Measurements from ENCODE around the gene PRKCE.

PRKCE gene

DNA sequence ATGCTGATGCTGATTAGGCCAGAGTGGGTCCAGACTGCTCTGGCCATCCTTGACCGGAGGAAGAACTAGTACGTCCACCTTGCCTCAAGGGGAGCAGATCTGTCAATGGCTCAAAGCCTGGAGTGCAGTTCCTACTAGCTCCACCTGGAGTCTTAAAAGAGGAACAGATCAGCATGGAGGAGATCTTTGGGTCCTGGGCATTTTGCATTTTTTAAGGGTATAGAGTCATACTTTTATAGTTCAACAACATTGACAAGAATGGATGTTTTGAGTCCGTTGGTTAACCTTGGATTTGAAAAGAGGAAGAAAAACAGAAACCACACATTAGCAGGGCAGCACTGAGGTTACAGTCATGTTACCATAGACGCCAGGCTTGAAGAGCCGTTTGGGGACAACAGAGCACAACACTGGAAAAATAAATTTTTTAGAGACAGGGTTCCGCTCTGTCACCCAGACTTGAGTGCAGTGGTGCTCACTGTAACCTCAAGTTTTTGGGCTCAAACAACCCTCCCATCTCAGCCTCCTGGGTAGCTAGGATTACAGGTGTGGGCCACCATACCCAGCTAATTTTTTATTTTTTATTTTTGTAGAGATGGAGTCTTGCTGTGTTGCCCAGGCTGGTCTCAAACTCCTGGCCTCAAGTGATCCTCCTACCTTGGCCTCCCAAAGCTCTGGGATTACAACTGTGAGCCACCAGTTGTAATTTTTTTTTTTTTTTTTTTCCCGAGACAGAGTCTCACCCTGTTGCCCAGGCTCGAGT lies 78.5 kb downstream of the PRKCE start:
- no peak for DNase-seq

DNA sequence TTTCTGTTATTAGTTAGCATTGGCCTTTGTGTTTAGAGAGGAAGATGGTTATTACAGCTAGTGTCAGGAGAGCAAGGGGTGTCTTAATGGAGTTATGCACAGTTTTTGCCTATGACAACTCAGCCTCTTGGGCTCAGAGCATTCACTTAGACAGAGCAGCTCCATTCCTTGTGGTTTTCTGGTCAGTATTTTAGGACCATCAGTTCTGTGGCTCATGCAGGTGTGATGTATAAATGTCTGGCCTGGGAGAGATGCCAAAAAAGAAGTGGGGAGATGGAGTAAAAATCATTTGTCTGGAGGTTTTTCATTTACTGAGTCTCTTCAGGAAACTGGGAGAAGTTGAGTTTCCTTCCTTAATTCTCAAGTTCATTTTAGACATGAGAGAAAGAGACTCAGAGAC lies 79.7 kb downstream of the PRKCE start:
- no peak for DNase-seq

DNA sequence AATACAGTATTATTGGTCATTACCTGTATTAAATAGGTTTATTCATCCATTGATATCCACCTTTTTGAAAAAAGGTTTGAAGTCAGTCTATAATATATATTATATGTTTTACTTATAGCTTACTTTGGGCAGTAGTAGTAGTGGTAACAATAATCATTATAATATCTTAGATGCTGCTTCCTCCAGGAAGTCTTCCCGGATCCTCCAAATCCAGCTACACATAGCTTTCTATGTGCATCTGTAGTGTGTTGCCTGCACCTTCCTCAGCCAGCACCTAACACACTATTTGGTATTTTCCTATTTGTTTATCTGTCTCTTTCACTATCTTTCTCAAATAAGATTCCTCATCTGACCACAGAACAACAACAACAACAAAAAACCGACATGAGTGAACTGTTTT lies 81.0 kb downstream of the PRKCE start:
- no peak for DNase-seq

DNA sequence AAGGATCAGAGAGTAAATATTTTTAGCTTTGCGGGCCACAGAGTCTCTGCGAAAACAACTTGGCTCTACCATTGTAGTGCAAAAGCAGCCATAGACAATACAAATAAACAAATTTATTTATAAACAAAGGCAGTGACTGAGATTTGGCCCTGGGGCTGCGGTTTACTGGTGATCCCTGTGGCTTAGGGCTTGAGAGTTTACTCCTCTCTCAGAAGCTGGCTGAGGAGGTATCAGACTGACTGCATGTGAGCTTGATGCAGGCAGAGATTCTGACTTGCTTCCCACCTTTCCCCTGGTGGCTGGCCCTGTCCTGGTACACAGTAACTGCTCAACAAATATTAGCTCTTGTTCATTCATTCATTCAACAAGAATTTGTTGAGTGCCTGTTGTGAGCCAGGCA lies 81.5 kb downstream of the PRKCE start:
- no peak for DNase-seq

DNA sequence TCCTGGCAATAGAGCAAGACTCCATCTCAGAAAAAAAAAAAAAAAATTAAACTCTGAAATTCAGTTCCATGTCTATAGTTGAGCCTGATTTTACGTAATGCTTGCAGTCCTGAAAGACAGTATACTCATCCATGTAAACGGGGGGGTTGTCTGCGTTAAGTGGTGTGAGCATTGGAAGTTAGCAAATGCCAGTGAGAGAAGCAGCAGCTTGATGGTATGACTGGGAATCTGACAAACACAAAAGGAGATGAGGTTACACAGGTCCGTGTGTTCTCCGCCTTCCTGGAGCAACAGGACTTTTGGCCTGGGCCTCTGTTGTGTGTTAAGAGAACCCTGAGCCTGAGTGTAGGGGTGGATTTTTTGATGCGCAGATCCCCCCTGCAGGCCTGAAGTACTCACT lies 82.9 kb downstream of the PRKCE start:
- DNase-seq = no peak

DNA sequence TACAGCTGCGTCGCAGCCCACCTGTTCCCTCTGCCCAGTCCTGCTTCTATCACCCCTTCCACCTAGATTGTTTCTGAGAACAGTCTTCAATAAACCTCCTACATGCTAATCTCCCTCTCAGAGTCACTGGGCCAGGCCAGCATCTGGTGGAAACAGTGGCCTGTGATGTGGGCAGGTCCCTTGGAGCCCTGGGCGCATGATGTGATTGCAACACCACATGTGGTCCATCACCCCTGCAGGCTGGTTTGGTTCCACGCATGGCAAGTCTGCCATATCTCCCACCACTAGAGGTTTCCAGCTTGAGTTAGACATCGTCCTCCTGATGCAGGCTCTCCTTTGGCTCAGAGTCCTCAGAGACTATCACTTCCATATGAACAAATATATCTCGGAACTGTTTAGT lies 83.5 kb downstream of the PRKCE start:
- no peak for DNase-seq

DNA sequence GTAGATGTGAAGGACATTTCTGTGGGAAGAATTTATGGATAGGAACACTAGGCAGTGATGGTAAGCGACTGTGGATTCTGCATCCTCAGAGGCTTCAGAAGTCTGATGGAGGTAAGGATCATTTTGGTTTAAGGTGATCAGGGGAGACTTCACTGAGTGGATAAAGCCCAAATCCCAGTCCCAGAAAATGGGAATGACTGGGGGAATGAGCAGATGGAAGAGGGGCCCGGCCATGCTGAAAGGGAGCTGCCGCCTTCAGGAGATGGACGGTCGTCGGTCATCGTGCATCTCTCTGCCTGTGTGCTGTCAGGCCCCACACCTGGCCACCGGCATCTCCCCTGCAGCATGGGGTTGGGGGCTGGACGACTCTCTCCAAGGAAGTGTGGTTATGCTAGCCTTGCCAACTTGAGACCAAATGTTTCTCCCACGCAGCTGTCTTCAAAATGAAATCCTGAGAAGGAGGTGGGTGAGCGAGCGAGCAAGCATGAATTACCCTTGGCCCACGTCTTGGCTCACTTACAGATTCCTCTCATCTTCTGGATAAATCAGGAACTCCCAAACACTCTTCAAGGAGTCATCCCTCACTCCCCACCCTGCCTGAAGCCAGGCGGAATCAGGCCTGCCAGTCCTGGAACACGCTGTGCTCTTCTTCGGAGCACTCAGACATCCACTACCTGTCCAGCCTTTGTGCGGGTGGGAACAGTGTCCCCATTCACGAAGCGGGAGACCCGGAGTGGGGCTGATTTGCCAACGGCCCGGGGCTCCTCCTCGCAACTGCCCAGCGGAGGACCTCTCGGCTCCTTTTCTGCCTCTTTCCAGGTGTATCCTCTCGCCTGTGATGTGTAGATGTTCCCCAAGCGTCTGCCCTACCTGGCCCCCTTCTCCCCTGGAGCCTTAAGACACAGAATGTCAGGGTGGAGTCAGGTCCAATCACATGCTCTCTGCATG lies 85.6 kb downstream of the PRKCE start:
- DNase-seq = no peak

DNA sequence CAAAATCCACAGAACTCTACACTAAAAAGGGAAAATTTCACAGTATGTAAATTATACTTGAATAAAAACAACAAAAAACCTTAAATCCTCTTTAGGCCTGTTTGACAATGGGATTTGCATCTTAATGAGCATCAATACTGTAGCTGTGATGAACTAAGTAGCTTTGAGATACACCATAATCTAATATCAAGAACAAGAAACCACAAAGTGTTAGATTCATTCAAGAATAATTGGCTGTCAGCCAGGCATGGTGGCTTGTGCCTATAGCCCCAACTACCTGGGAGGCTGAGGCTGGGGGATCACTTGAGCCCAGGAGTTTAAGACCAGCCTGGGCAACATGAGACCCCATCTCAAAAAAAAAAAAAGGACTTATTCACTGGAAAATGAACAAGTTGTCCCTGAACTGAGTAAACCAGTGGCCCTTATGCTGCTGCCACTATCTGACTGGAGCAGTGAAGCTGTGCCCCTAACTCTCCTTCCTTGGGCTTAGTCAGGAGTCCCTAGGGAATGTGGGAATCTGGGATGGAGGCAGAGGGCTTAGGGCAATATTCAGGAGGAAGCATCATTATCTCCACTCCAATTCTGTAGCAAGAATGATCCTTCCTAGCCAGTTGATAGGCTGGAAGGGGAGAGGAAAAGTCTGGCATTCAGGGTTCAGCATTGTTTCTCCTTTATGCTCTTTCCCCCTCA lies 88.5 kb downstream of the PRKCE start:
- DNase-seq = no peak

DNA sequence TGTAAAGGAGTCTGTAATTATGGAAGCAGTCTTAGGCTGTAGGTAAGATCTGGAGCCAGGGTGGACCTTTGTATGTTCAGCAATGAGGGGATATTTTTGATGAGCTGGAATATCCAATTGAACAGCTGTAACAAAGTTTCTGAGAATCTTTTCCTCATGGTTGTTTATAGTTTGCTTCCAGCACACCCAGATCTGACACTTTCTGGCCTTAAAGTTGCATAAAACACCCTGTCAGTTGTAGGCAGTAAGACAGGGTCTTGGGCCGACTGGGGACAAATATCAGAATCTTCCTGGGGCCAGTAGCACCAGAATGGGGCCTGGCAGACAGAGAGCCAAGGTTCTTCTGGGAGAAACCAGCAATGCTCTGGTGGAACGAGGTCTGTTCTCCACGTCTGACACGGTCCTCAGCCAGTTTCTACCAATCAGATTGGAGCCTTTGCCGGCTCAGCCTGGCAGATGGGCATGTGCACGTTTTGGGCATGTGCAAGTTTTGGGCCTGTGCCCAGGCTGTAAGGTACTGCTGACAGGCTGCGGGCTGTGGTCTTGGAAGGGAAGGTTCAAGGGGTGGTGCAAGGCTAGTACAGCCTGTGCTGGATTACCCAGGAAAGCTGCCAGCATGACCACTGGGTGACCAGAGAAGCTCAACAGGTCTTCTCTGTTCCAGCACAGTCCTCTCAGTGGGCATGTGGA lies 89.8 kb downstream of the PRKCE start:
- no peak for DNase-seq

DNA sequence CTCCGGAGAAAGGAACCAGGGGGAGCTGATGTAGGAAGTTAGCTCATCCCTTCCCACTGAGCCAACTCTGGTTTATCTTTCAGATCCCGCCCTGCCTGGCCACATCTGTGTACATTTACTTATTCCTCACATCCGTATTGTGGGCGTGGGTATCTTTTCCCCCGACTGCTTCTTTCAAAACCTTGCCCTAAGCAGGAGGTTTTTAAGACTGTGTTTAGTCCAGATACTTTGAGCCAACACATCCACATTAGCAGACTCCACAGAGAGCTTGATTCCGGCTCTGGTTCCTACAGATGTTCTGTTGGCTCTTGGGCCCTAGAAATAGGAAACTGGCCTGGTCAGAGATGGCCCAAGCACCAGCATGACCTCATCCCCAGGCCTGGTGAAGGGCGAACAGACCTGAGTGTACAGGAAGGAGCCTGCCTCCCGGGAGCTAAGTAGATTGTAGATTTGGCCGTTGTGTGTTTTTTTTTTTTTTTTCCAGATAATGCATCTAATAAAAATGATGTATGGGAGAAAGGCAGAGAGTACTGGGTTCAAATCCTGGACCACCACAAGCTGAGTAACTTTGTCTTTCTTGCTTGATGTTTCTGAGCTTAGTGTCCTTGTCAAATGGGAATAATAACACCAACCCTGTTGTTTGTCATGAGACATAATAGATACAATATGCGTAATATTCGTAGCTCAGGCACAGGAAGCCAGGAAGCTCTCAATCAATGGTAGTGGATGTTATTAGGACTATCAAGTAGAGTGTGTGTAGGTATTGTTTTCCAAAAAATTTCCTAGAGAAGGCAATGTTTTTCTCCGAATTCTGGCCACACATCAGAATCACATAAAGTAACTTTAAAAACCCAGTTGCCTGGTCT lies 92.3 kb downstream of the PRKCE start:
- no peak for DNase-seq

DNA sequence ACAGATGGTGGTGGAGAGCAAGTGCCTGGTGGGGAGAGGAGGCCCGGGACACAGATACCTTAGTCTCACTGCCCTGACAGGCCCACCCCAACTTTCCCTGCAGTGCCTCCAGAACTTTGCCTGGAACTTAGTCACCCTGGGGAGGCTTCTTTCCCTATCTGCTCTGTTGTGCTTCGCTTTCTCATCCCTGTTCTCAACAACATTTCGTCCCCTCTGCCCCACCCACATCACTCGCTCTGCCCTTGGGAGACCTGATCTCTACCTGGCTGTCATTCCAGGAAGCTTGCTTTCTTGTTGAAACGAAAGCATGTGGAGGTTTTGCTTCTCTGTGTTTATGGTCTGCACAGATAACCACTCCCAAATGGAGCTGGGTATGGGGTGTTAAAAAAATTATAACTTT lies 93.8 kb downstream of the PRKCE start:
- DNase-seq = no peak

DNA sequence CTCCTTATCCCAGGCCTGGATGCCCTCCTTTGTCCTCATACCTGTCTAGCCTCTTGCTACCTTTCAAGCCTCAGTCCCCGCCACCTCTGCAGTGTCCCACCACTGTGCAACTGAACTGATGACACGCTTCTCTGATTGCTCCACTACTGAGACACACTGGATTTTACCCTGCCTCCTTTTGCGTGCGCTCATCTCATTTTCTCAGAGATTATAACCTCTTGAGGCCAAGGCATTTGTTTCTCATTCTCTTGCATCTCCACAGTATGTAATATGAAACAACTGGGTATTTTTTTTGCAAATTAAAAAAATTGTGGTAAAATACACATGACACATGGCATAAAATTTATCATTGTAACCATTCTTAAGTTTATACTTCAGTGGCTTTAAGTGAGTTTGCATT lies 95.4 kb downstream of the PRKCE start:
- no peak for DNase-seq

DNA sequence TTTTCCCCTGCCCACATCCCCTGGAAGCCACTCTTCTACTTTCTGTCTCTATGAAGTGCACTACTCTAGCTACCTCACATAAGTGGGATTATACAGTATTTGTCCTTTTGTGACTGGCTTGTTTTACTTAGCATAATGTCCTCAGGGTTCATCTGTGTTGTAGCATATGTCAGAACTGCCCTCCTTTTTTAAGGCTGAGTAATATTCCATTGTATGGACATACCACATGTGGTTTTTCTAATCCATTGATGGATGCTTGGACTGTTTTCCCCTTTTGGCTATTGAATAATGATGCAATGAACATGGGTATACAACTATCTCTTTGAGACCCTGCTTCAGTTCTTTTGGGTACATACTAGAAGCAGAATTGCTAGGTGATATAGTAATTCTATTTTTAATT lies 95.9 kb downstream of the PRKCE start:
- DNase-seq = no peak

DNA sequence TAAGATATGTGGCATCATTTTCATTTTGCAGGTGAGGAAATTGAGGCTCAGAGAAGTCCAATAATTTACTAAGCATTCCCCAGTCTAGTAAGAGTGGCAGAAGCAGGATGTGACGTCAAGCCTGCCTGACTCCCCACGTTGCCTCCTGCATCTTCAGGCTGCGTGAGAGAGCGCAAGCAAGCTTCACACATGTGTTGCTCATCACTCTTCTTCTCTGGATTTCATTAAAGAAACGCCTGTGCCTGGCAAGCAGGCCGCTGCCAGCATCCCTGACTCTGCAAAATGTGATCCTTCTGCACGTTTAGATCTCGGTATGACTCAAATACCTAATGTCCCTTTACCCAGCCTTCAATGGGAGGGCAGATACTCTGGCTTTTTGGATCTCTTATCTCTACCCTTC lies 96.8 kb downstream of the PRKCE start:
- no peak for DNase-seq

DNA sequence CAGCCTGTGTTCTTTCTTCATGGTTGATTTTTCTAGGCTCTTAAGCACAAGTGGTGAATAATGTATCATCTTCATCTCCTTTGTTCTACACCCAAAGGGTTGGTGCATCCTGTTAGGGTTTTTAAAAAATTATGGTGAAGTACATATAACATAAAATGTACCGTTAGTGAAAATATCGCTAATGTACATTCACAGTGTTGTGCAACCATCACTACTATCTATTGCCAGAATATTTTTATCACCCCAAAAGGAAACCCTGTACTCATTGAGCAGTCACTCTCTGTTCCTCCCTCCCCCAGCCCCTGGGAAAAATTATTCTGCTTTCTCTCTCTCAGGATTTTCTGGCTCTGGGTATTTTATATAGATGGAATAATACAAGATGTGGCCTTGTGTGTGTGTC lies 98.5 kb downstream of the PRKCE start:
- DNase-seq = no peak

DNA sequence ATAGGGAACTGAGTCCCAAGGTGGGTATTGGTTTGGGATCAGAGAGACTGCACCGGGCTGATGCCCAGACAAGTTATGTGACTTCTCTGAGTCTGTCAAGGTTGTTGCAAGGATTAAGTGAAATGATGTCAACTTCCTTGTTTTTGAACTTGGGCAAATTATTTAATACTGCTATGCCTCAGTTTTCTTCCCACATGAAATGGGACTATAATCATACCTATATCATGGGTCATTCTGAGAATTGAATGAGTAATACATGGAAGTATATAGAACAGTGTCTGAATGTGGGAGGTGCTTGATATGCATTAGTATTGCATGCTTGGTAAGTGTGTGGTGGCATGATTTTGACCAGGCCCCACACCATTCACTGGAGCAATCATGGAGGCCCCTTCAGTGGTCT lies 99.0 kb downstream of the PRKCE start:
- DNase-seq = no peak

DNA sequence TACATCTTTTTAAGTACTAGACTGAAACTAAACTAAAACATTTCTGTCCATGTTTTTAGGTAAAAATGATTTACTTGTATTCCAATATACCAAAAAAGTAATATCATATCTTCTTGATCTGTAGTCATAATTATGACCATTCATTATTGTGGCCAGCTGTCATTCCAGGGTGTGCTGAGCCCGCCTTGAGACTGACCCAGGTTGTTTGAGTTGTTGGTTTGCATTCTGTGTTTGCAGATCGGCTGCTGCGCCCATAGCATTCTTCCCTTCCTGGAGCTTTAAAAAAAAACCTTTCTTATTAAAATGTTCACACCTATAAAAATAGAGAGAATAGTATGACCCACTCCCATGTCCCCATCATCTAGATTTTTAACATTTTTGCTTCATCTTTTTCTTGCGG lies 101.9 kb downstream of the PRKCE start:
- DNase-seq = no peak

DNA sequence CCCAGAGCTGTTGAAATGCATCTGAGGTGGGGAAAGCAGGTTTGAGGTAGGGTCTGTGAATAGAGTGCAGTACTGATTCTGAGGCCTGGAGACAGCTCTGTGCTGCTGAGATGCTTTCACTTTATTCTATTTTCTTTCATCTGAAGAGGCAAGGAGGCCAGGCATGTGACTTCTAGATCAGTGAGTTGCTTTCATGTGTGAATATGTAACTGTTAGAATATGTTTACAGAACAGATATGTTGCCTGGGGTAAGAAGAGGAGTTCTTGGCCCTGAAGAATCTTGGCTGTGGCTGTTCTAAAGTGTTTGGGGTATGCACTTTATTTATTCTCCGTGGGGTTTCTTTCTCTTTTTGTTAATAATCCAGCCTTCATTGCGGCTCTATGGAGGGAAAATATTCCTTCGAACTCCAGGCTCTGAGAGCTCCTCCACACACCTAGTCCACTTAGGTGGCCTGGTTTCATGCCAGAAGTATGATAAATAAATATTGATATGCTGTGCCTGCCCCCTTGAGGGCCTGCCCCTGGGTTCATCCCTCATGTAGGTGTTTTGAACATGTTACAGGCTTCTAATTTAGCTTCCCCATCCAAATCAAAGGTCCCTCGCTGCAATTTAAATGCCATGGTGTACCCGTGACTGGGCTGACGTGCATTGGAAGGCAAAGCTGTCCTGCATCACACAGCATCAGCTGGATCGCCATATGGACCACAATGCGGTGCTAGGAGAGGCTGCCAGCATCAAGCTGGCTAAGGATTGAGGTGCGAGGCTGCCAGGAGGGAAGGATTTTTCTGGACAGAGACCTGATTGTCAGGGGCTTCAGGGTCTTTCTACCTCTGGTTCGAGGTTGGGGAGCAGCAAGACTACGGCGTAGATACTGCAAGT lies 102.9 kb downstream of the PRKCE start:
- DNase-seq = no peak

DNA sequence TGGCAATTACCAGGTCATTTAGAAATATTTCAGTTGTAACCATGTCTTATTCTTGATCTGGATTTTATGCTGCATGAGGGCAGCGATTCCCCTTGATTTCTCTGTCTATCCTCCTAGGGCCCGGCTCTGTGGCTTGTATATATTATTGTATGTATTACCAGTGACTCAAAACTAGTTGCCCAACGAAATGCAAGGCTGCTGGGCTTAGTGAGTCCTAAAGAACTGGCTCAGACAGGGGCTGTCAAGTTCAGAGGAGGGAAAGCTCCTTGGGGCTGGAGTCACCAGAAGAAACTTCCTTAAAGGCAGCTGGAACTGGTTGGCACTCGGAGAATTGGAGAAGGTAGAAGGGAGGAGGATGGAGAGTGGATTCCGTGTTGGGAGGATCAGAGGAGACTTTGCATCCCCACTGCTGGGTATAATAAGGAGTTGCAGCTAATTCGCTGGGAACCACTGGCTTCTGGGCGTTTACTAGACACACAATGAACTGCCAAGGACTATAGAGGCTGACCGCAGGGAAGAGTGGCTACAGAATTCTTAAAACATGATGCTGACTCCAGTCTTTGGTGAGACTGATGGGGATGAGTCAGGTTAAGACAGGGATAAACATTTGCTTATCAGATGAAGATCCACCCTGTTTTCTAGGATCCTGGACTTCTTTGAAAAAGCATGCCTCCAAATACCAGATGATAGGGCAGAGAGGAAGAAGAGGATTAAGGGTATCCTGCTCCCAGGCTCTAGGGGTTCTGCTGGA lies 104.3 kb downstream of the PRKCE start:
- no peak for DNase-seq

DNA sequence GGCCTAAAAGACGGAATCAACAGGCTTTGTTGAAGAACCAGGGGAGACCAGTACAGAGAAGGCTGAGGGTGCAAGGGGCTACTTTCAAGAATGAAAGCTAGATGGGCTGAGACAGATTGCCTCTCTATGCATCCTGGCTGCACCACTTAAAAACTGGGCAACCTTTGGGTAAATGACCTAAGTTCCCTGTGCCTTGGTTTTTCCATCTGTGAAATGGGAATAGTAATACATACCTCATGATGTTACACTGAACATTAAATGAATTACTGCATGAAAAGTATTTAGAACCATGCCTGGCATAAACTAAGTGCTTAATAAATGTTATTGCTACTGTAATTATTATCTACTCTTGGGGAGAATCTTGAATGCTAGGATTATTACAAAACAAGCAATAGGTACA lies 106.5 kb downstream of the PRKCE start:
- DNase-seq = no peak
